ENCODE measurements around the gene VRK2. TPM values are rescaled to one million over a fixed set of nuclear protein-coding genes. Genes with fewer than 3 reads are reported as not detected.

The VRK2 gene
- total RNA-seq, 1 donor from 2014 or later, result 27.3 TPM

DNA sequence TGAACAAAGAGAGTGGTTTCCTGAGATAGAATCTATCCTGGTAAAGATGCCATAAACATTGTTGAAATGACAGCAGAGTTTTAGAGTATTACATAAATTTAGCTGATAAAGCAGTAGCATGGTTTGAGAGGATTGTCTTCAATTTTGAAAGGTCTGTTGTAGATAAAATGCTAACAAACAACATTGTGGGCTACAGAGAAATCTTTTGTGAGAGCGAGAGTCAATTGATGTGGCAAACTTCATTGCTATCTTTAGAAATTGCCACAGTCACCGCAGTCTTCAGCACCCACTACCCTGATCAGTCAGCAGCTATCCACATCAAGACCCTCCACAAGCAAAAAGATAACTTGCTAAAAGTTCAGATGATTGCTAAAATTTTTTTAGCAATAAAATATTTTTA lies 17.5 kb downstream of the VRK2 start:
- H3K36me3 ChIP-seq (ENCODE audit: control insufficient read depth, insufficient read depth, low read length), result no peaks in the 10 kb centered on the region
- TF ChIP-seq, protein P1, sequence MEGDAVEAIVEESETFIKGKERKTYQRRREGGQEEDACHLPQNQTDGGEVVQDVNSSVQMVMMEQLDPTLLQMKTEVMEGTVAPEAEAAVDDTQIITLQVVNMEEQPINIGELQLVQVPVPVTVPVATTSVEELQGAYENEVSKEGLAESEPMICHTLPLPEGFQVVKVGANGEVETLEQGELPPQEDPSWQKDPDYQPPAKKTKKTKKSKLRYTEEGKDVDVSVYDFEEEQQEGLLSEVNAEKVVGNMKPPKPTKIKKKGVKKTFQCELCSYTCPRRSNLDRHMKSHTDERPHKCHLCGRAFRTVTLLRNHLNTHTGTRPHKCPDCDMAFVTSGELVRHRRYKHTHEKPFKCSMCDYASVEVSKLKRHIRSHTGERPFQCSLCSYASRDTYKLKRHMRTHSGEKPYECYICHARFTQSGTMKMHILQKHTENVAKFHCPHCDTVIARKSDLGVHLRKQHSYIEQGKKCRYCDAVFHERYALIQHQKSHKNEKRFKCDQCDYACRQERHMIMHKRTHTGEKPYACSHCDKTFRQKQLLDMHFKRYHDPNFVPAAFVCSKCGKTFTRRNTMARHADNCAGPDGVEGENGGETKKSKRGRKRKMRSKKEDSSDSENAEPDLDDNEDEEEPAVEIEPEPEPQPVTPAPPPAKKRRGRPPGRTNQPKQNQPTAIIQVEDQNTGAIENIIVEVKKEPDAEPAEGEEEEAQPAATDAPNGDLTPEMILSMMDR (IDR thresholded peaks at IDR 0.05; ENCODE audit: insufficient read depth, low read length, poor library complexity, severe bottlenecking), result no peak
- H3K27me3 ChIP-seq (ENCODE audit: control insufficient read depth, insufficient read depth, low read length), result no peaks in the 10 kb centered on the region
- no peak for DNase-seq (ENCODE audit: low read depth)
- H3K4me3 ChIP-seq (ENCODE audit: low read depth, low read length), result no peak overlapping the region

DNA sequence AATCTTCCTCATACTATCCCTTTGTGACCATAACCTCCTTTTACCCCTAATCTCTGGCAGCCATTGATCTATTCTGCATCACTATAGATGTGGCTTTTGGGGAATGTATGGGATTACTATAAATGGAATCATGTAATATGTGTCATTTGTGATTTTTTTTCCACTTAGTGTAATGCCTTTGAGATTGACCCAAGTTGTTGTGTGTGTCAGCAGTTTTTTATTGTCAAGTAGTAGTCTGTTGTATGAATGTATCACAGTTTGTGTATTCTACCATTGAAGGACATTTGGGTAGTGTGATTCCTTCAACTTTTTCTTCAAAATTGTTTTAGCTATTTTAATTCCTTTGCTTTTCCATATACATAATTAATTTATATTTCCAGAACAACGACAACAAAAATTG lies 18.6 kb downstream of the VRK2 start:
- H3K36me3 ChIP-seq (ENCODE audit: control insufficient read depth, insufficient read depth, low read length), result no peaks in the 10 kb centered on the region
- no peak overlapping the region for H3K4me3 ChIP-seq (ENCODE audit: low read depth, low read length)
- no peaks in the 10 kb centered on the region for H3K27me3 ChIP-seq (ENCODE audit: control insufficient read depth, insufficient read depth, low read length)
- no peak for DNase-seq (ENCODE audit: low read depth)
- TF ChIP-seq, protein P1 (IDR thresholded peaks at IDR 0.05; ENCODE audit: insufficient read depth, low read length, poor library complexity, severe bottlenecking), result no peak

- H3K4me3 ChIP-seq (ENCODE audit: low read depth, low read length), result no peak overlapping the region
- H3K27me3 ChIP-seq (ENCODE audit: control insufficient read depth, insufficient read depth, low read length), result no peaks in the 10 kb centered on the region
- H3K36me3 ChIP-seq (ENCODE audit: control insufficient read depth, insufficient read depth, low read length), result no peaks in the 10 kb centered on the region
- TF ChIP-seq, protein P1 (IDR thresholded peaks at IDR 0.05; ENCODE audit: insufficient read depth, low read length, poor library complexity, severe bottlenecking), result no peak
- no peak for DNase-seq (ENCODE audit: low read depth)
Observed at GRCh38 chr2:58067001-58067400, 20.4 kb downstream of the VRK2 start.

DNA sequence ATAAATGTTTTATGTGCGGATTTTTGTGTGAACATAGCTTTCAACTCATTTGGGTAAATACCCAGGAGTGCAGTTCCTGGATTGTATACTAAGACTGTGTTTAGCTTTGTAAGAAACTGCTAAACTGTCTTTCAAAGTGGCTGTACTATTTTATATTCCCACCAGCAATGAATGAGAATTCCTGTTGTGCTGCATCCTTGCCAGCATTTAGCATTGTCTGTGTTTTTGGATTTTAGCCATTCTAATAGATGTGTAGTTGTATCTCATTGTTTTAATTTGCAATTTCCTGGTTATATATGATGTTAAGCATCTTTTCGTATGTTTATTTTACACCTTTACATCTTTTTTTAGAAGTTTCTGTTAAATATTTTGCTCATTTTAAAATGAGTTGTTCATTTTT lies 24.2 kb downstream of the VRK2 start:
- TF ChIP-seq, protein P1 (IDR thresholded peaks at IDR 0.05; ENCODE audit: insufficient read depth, low read length, poor library complexity, severe bottlenecking), result no peak
- no peak for DNase-seq (ENCODE audit: low read depth)
- Histone ChIP-seq H3K36me3 (ENCODE audit: control insufficient read depth, insufficient read depth, low read length) (no peaks in the 10 kb centered on the region), H3K4me3 (ENCODE audit: low read depth, low read length) (no peak overlapping the region), H3K27me3 (ENCODE audit: control insufficient read depth, insufficient read depth, low read length) (no peaks in the 10 kb centered on the region)

DNA sequence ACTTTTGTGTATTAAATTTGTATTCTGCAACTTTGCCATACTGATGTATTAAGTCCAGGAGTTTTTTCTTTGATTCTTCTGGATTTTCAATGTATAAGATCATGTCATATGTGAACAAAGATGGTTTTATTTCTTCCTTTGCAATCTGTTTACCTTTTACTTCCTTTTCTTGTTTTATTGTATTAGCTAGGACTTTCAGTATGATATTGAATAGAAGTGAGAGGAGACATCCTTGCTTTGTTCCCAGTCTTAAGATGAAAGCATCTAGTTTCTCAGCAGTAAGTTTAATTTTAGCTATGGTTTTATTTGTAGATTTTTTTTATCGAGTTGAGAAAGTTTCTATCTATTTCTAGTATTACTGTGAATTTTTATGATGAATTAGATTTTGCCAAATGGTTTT lies 25.5 kb downstream of the VRK2 start:
- Histone ChIP-seq H3K27me3 (ENCODE audit: control insufficient read depth, insufficient read depth, low read length) (no peaks in the 10 kb centered on the region), H3K36me3 (ENCODE audit: control insufficient read depth, insufficient read depth, low read length) (no peaks in the 10 kb centered on the region), H3K4me3 (ENCODE audit: low read depth, low read length) (no peak overlapping the region)
- TF ChIP-seq, protein P1 (IDR thresholded peaks at IDR 0.05; ENCODE audit: insufficient read depth, low read length, poor library complexity, severe bottlenecking), result no peak
- no peak for DNase-seq (ENCODE audit: low read depth)

- Histone ChIP-seq H3K27me3 (ENCODE audit: control insufficient read depth, insufficient read depth, low read length) (no peaks in the 10 kb centered on the region), H3K36me3 (ENCODE audit: control insufficient read depth, insufficient read depth, low read length) (no peaks in the 10 kb centered on the region), H3K4me3 (ENCODE audit: low read depth, low read length) (no peak overlapping the region)
- DNase-seq (ENCODE audit: low read depth), result no peak
- TF ChIP-seq, protein P1 (IDR thresholded peaks at IDR 0.05; ENCODE audit: insufficient read depth, low read length, poor library complexity, severe bottlenecking), result no peak
Observed at GRCh38 chr2:58073008-58073407, 26.4 kb downstream of the VRK2 start.

Measured in kidney epithelial cell (primary cell).